Measurements from ENCODE around the gene SPATS2L.
A peak's percentile ranks its signal among the peaks of the same experiment; 100 is the strongest.

SPATS2L gene

DNA sequence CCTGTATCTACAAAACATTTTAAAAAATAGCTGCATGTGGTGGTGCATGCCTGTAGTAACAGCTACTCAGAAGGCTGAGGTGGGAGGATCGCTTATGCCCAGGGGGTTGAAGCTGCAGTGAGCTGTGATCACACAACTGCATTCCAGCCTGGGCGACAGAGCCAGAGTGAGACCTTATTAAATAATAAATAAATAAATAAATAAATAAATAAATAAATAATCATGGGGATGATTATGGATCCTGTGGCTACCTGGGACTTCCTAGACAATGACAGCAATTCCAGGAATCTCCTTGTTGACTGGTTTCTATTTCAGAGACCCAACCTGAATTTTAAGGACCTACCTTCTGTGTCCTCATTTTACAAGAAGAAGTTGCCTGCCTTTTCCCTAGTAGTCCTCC, 111.9 kb downstream of the SPATS2L start:
- DNase-seq = no peak

- no peak for DNase-seq
Measured at GRCh38 chr2:200419325-200419724, 112.8 kb downstream of the SPATS2L start.

DNA sequence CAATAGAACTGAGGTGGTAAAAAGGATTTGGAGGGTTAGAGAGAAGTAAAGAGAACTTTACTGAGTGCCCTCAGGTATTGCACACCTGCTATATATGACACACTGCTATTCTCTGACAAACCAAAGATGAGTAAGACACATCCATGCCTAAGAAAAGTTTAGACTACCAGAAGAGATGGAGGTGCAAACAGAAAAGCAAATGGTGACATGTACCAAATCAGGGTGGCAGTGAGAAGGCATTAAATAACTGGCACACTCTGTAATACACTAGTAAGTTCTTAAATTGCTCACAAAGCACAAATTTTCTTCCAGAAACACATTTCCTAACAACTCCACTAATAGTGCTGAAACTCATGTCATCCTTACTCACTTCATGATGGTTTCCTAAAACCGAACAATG, 114.8 kb downstream of the SPATS2L start:
- DNase-seq = no peak

DNA sequence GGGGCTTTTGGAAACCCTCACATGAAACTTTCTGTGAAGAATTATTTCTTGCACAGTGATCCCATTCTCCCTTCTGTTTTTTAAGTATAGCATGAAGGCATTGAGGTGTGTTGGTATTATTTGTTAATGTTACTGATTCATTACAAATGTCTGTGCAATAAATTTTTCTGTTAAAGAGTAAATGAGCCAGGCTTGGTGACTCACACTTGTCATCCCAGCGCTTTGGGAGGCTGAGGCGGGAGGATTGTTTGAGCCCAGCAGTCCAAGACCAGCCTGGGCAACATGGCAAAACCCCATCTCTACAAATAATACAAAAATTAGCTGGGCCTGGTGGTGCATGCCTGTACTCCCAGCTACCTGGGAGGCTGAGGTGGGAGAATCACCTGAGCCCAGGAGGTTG, 115.6 kb downstream of the SPATS2L start:
- no peak for DNase-seq

- DNase-seq = no peak
Measured at GRCh38 chr2:200422532-200423261, 116.2 kb downstream of the SPATS2L start.

DNA sequence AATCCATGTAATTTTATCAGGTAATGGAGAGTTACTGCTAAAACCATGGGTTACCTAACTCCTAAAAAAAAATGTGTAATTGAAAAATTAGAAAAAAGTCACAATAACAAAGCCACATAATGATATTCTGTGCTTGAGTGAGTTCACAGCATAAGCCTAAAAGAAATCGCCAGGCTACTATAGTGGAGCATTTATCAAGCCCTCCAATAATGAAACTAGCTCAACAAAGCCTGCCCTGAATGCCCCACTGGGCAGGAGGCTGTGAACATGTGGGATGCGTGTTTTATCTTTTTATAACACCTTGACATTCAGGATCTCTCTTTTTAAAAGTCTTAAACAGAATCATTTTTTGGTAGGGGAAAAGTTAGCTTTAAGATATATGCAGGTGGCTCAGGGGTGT, 117.0 kb downstream of the SPATS2L start:
- no peak for DNase-seq

DNA sequence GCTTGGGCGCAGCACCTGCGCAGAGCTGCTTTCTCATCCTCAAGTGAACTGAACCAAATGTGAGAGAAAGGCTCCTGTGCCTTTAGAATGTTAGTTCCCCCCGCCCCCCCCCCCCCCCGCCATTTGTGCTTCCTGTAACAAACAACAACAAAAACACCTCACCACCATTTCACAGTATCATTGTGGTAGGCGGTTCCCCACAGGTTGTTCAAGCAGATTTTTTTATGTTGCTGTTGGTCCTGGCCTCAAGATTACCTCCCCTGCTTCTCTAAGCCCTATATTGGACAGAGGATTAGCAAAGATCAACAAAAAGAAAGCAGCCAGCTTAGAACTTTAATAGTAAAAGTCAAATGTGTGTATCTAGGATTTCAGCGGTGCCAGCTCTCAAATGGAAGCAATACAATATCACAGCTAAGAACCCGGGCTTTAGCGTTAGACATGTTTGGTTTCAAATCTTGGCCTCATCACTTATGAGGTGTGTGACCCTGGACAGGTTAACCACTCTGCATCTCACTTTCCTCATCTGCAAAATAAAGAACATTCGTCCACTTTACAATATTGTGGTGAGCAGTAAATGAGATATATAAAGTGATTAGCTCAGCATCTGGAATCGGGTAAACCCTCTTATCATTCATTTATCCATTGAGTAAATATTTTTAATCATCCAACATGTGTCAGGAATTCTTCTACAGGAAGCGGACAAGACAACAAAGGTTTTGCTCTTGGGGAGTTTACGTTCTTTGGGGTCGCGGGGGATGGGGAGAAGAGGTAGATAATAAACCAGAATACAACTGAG, 118.7 kb downstream of the SPATS2L start:
- no peak for DNase-seq

DNA sequence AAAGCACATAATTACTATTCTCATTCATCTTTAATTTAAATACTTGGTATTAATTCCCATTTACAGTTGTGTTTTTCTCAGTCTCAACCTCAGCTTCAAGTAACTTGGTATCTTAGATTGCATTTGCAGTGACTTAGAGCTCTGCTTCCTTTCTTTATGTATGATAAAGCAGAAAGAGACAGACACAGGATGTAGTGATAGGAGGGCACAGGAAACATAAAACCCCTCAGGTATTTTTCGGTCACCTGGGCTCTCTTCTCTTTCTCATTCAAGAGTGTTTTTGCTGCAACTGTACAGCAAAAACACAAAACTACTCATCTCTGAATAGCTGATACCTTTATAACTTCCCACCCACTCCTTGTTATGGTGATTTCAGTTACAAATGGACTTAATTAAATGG, 120.3 kb downstream of the SPATS2L start:
- DNase-seq = no peak

- no peak for DNase-seq
Measured at GRCh38 chr2:200428961-200429665, 122.6 kb downstream of the SPATS2L start.

GRCh38 chr2:200430017-200430416, 123.5 kb downstream of the SPATS2L start:
- no peak for DNase-seq

- no peak for DNase-seq
Measured at GRCh38 chr2:200431996-200432705, 125.7 kb downstream of the SPATS2L start.

DNA sequence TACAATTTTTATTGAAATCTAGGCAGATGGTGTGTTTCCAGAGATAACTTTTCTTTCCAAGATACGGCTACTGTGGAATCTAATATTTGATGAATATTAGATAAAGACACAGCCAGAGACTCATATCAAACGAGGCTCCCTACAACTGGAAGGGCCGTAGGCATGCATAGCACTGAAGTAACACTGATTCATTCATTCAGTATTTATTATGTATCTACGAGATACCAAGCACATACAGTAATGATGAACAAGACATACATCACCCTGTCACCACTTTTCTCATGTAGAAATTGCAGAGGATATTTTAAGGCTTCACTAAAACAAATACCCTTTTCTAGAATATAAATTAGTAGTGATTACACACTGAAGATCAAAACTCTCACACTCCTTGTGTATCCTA, 128.9 kb downstream of the SPATS2L start:
- peak; percentile 74 for DNase-seq

GRCh38 chr2:200438251-200438650, 131.8 kb downstream of the SPATS2L start:
- DNase-seq = no peak

- no peak for DNase-seq
Measured at GRCh38 chr2:200438846-200439245, 132.4 kb downstream of the SPATS2L start.

DNA sequence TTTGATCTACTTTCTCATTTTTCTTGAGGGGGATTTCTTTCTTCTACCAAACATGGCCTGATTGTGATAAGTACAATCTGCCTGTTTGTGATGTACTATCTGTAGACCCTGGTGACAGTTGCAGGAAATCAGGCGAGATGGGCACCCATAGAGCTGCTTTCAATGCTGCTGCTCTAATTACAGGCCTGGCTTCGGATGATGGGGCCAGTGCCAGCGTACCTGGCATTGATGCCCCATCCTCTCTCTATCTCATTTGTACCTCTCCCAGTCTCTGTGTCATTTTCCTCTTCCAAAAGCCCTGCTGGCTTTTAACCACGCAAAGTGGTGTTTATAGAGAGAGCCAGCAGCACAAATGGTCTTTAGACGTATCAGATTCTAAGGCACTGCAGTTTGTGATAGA, 133.5 kb downstream of the SPATS2L start:
- no peak for DNase-seq

DNA sequence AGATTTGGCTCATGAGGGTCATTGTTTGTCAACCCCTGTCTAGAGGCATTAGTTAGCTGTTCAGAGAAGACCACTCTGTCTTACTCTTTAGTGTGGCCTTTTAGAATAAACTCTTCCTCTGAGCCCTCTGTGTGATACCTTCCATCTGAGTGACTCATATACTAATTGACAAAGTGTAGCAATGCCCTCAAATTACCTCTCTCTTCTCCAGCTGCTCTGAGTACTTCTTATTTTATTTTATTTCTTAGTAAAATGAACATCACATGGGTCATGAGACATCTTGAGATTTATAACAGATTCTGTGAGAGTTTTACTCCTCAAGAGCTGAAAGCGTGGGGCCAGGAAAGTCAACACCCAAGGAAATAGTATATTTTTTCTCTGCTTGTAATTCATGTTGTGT, 136.0 kb downstream of the SPATS2L start:
- peak; percentile 59 for DNase-seq

GRCh38 chr2:200443376-200443775, 136.9 kb downstream of the SPATS2L start:
- DNase-seq = no peak

- DNase-seq = no peak
Measured at GRCh38 chr2:200443916-200444315, 137.4 kb downstream of the SPATS2L start.

DNA sequence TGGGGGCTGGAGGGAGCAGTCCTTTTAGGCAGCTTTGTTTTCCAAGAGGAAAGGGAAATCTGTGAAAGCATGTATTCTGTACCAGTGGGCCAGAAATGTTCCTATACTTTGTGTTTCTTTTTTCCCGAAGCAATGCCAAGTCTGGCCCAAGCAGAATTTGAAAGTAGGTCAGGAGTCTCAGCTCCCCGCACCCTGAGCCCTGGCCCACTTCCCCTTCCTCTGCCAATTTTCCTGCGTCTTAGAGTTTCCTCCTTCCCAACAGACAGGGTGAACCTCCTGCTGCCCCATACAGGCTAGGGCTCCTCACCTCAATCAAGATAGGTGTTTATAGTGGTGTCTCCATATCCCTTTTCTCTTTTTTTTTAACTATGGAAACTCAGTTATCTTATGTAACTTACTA, 138.0 kb downstream of the SPATS2L start:
- no peak for DNase-seq

- no peak for DNase-seq
Measured at GRCh38 chr2:200445284-200445683, 138.8 kb downstream of the SPATS2L start.

- no peak for DNase-seq
Measured at GRCh38 chr2:200446612-200447011, 140.1 kb downstream of the SPATS2L start.

DNA sequence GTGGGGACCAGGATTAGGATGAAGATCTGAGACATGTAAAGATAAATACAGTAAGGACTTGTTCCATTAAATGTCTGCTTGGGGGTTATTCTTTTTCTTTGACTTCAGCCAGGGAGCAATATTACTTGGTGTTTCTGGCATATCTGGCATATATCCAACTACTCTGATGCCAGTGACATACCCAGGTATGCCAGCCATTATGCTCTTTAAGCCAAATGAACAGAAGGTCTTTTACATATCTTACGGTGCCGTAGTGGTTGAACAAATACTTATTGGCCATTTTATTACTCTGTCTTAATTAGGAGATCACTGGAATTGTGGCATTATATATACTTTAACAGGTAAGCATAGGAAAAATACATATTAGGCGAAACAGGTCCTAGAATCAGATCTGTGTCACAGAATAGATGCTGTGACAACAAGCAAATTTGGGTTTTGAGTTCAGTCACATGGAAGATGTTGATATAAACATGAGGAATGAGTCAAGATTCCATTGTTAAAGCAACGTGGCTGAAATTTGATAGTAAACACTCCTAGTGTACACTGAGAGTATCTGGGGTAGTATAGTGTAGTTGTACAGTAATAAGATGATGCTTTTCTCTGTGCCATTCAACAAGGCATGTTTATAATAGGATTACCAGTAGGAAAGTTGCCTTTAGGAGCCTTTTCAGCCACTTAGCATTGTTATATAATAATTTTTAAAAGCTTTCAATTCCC, 140.8 kb downstream of the SPATS2L start:
- DNase-seq = no peak
